ACC112 (cell line): ENCODE measurements around the gene WNT8B.

ENCODE experiments used
- H2AFZ ChIP-seq: fragments of 200-600 bp; sonication (generic); one replicate; pipeline ENCODE4 v1.6.0; 2017; ENCODE audit warnings: antibody characterized with exemption, low read length; ENCODE audit not compliant: unreplicated experiment
- H3K27ac ChIP-seq: fragments of 200-600 bp; sonication (generic); 2 replicates; pipeline ENCODE4 v1.5.1; 2014; ENCODE audit warnings: low read depth, mild to moderate bottlenecking, antibody characterized with exemption, low read length, moderate library complexity
- H3K27me3 ChIP-seq: fragments of 200-600 bp; sonication (generic); 2 replicates; pipeline ENCODE4 v1.6.1; 2014; ENCODE audit warnings: mild to moderate bottlenecking, antibody characterized with exemption, low read length, moderate library complexity, mixed read lengths; ENCODE audit not compliant: insufficient read depth
- H3K36me3 ChIP-seq: fragments of 200-600 bp; sonication (generic); 2 replicates; pipeline ENCODE4 v1.6.1; 2016; ENCODE audit warnings: mild to moderate bottlenecking, antibody characterized with exemption, low read length, moderate library complexity, mixed read lengths; ENCODE audit not compliant: insufficient read depth
- H3K4me1 ChIP-seq: fragments of 200-600 bp; sonication (generic); one replicate; pipeline ENCODE4 v1.6.1; 2016; ENCODE audit warnings: low read length, mixed read lengths; ENCODE audit not compliant: insufficient read depth, unreplicated experiment, control insufficient read depth
- H3K4me3 ChIP-seq: fragments of 200-600 bp; sonication (generic); 2 replicates; pipeline ENCODE4 v1.5.1; 2014; ENCODE audit warnings: mild to moderate bottlenecking, low read depth, low read length
- H3K79me2 ChIP-seq: fragments of 200-600 bp; sonication (generic); one replicate; pipeline ENCODE4 v1.6.0; 2016; ENCODE audit warnings: low read length; ENCODE audit not compliant: control insufficient read depth, unreplicated experiment, insufficient read depth

WNT8B gene

GRCh38 chr10:100483876-100484666 lies 21.3 kb downstream of the WNT8B start:
- H3K4me3 ChIP-seq = no peak overlapping the region

GRCh38 chr10:100485366-100485765 lies 22.6 kb downstream of the WNT8B start:
- H3K4me3 ChIP-seq = no peak overlapping the region
- no peak overlapping the region for H2AFZ ChIP-seq
- H3K27me3 ChIP-seq = peaks cover 21% of the 10 kb centered on the region

More at GRCh38 chr10:100483876-100484666, 21.3 kb downstream of the WNT8B start:
- no peak overlapping the region for H2AFZ ChIP-seq
- H3K36me3 ChIP-seq = no peaks in the 10 kb centered on the region
- peaks cover 5% of the 10 kb centered on the region for H3K4me1 ChIP-seq
- no peak overlapping the region for H3K27ac ChIP-seq
- no peaks in the 10 kb centered on the region for H3K79me2 ChIP-seq
- peaks cover 34% of the 10 kb centered on the region for H3K27me3 ChIP-seq

DNA sequence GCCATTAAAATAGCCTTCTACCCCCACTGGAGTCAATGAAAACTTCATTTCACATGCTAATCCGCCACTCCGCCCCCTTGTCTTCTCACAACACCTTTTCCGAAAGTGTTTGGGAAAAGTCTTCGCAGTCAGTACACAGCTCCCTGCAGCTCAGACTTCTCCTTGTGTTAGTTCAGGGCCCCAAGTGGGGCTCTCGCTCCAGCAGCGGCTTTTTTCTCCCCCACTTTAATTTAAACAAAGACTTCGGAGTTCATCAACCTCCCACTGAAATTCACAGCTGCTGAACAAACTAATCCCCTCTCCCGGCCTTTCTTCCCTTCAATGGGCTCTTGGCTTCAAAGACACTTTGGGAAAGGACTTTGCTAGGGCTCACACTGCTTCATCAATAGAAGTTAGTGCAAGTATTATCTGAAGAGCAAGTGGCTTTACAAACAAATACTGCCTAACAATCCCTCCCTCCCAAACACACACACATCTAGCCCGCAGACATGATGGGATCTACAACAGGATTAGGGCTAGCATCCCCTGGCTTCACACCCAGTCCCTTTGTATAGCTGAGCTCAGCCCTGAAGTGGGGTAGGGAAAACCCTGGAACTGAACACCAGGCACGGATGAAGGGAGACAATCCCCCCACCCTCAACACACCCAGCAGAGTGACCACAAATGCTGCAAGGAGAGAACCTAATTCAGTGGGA lies 23.1 kb downstream of the WNT8B start:
- Histone ChIP-seq H2AFZ (no peak overlapping the region), H3K27ac (no peak overlapping the region), H3K4me3 (no peak overlapping the region), H3K36me3 (no peaks in the 10 kb centered on the region; the same call in 1 of the 2 replicates), H3K27me3 (peaks cover 15% of the 10 kb centered on the region), H3K79me2 (no peaks in the 10 kb centered on the region), H3K4me1 (peaks cover 5% of the 10 kb centered on the region)

More at GRCh38 chr10:100485366-100485765, 22.6 kb downstream of the WNT8B start:
- H3K79me2 ChIP-seq = no peaks in the 10 kb centered on the region
- no peak overlapping the region for H3K27ac ChIP-seq
- no peaks in the 10 kb centered on the region; the same call in 1 of the 2 replicates for H3K36me3 ChIP-seq
- peaks cover 5% of the 10 kb centered on the region for H3K4me1 ChIP-seq

- Histone ChIP-seq H3K79me2 (no peaks in the 10 kb centered on the region), H3K27ac (no peak overlapping the region), H3K36me3 (no peaks in the 10 kb centered on the region; the same call in 1 of the 2 replicates), H3K4me3 (no peak overlapping the region), H3K27me3 (peaks cover 10% of the 10 kb centered on the region; the same call in 1 of the 2 replicates), H3K4me1 (no peaks in the 10 kb centered on the region), H2AFZ (no peak overlapping the region)
Observed at GRCh38 chr10:100487529-100487928, 24.7 kb downstream of the WNT8B start.

- no peak overlapping the region for H3K27ac ChIP-seq
- no peaks in the 10 kb centered on the region for H3K4me1 ChIP-seq
- no peak overlapping the region for H3K4me3 ChIP-seq
- H3K27me3 ChIP-seq = no peaks in the 10 kb centered on the region
- no peak overlapping the region for H2AFZ ChIP-seq
- H3K36me3 ChIP-seq = no peaks in the 10 kb centered on the region; the same call in 1 of the 2 replicates
- no peaks in the 10 kb centered on the region for H3K79me2 ChIP-seq
Observed at GRCh38 chr10:100489396-100489795, 26.6 kb downstream of the WNT8B start.

GRCh38 chr10:100490531-100490930 lies 27.7 kb downstream of the WNT8B start:
- Histone ChIP-seq H3K79me2 (no peaks in the 10 kb centered on the region), H3K4me1 (no peaks in the 10 kb centered on the region), H3K27ac (no peak overlapping the region), H3K36me3 (no peaks in the 10 kb centered on the region; the same call in 1 of the 2 replicates), H2AFZ (no peak overlapping the region), H3K27me3 (no peaks in the 10 kb centered on the region), H3K4me3 (no peak overlapping the region)

- Histone ChIP-seq H2AFZ (no peak overlapping the region), H3K27ac (no peak overlapping the region), H3K4me3 (no peak overlapping the region), H3K27me3 (no peaks in the 10 kb centered on the region), H3K4me1 (no peaks in the 10 kb centered on the region), H3K36me3 (0 out of 2 replicates have a peak, but pooled peaks cover 4% of the 10 kb centered on the region), H3K79me2 (no peaks in the 10 kb centered on the region)
Observed at GRCh38 chr10:100496567-100496966, 33.8 kb downstream of the WNT8B start.

GRCh38 chr10:100498059-100498458 lies 35.2 kb downstream of the WNT8B start:
- H3K4me1 ChIP-seq = no peaks in the 10 kb centered on the region
- H3K4me3 ChIP-seq = no peak overlapping the region
- no peaks in the 10 kb centered on the region for H3K79me2 ChIP-seq
- no peaks in the 10 kb centered on the region for H3K27me3 ChIP-seq
- H3K27ac ChIP-seq = no peak overlapping the region
- H3K36me3 ChIP-seq = 0 out of 2 replicates have a peak, but pooled peaks cover 4% of the 10 kb centered on the region
- H2AFZ ChIP-seq = no peak overlapping the region

DNA sequence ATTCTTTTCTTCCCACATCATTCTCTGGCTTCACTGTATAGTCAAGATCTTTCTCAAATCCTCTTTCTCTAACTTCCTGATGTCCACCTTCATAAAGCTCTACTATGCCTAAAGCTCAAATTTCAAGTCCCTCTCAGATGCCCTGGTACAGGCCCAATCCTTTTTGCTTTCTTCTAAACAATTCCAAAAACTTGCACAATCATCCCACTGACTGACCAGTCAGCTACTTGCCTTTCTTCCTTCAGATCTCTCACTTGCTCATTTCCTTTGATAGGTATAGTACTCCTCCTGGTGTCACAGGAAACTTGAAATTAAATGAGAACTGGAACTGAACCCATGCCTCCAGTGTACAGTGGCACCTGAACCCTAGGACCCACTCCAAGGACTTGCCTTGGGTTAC lies 38.6 kb downstream of the WNT8B start:
- Histone ChIP-seq H3K79me2 (no peaks in the 10 kb centered on the region), H3K36me3 (0 out of 2 replicates have a peak, but pooled peaks cover 4% of the 10 kb centered on the region)

GRCh38 chr10:100502926-100503494 lies 40.2 kb downstream of the WNT8B start:
- H3K27me3 ChIP-seq = no peaks in the 10 kb centered on the region
- peaks cover 15% of the 10 kb centered on the region for H3K4me1 ChIP-seq
- no peaks in the 10 kb centered on the region for H3K79me2 ChIP-seq
- H3K36me3 ChIP-seq = 0 out of 2 replicates have a peak, but pooled peaks cover 4% of the 10 kb centered on the region
- no peak overlapping the region for H3K27ac ChIP-seq
- no peak overlapping the region for H2AFZ ChIP-seq
- no peak overlapping the region for H3K4me3 ChIP-seq

More for the DNA sequence above, 38.6 kb downstream of the WNT8B start:
- Histone ChIP-seq H3K4me3 (no peak overlapping the region), H2AFZ (no peak overlapping the region), H3K27ac (no peak overlapping the region), H3K4me1 (peaks cover 5% of the 10 kb centered on the region), H3K27me3 (no peaks in the 10 kb centered on the region)
